AG04449 (cell line): Measurements from ENCODE around the gene ZNF235.

Source experiments
- CTCF ChIA-PET: fragments of 350-600 bp; formaldehyde crosslinking; extraction: SDS; loops from one replicate; lab custom pipeline; 2021; ENCODE audit warnings: antibody characterized with exemption; lab: Yijun Ruan, JAX
- POLR2A ChIA-PET: fragments of 400-600, 350-600 bp; formaldehyde crosslinking; extraction: SDS; loops from one replicate; lab custom pipeline; 2020; ENCODE audit warnings: antibody characterized with exemption, inconsistent platforms; lab: Yijun Ruan, JAX
- DNase-seq: peaks from one replicate; pipeline ENCODE4 v3.0.0-alpha.2; 2010; ENCODE audit warnings: low read depth, low spot score
- H3K4me3 ChIP-seq: 2 replicates; pipeline ENCODE4 v1.5.1; 2011; ENCODE audit warnings: low read depth, mild to moderate bottlenecking, control low read depth, low read length
- CTCF ChIP-seq: IDR thresholded peaks from one replicate; pipeline ENCODE4 v1.5.1; 2011; ENCODE audit warnings: mild to moderate bottlenecking, moderate library complexity, low read length, control low read depth, inconsistent platforms; ENCODE audit not compliant: insufficient read depth; ENCODE audit errors: missing control alignments

ZNF235 gene

GRCh38 chr19:44236384-44236783 lies 68.4 kb downstream of the ZNF235 start:
- TF ChIP-seq CTCF, result no peak
- no peak for DNase-seq
- ChIA-PET POLR2A (no interaction called here), CTCF (no interaction called here)
- H3K4me3 ChIP-seq, result no peak overlapping the region
